Lower leg skin (tissue), 4 donors: ENCODE results near the gene GPR85. TPM values are rescaled to one million over a fixed set of nuclear protein-coding genes. Genes with fewer than 3 reads are reported as not detected.
"Not testable (repeated sequence)": the region's sequence is repeated elsewhere in the genome, so short reads cannot be mapped to it uniquely, and the experiment has no call there.

Experiments used
- DNase-seq, 2 donors: peaks; one replicate each; pipeline ENCODE4 v3.0.0-alpha.2; 2019; ENCODE audit warnings: low spot score in 2 of 2
- H3K4me3 ChIP-seq: fragments of 200-600 bp; sonication (generic); 2 replicates; pipeline ENCODE4 v1.5.1; 2017; ENCODE audit warnings: mild to moderate bottlenecking, low read depth; ENCODE audit not compliant: poor library complexity, severe bottlenecking
- POLR2A ChIP-seq, 2 donors: fragments of 450-650 bp; IDR thresholded peaks; one replicate each; pipeline ENCODE4 v1.6.1; 2016 to 2017; ENCODE audit warnings: antibody characterized with exemption in 2 of 2, mild to moderate bottlenecking in 1 of 2, moderate library complexity in 1 of 2
- WGBS, 2 donors: methylation state at CpG; one replicate each; pipeline ENCODE4 v1.1.5; 2018; 5-methylcytosine and 5-hydroxymethylcytosine counted together
- intact Hi-C: fragments of 100-400 bp; cut with DNase I; formaldehyde crosslinking; loops from one replicate; pipeline ENCODE4 v1.15.0; 2023; ENCODE audit warnings: low total_unique reads
- total RNA-seq, 4 donors: library from RNA; depleted of rRNA; stranded (reverse); fragments of >200 nt; gene quantifications; one replicate each; pipeline ENCODE4 v1.1.0, GENCODE V29; 2016
- TF ChIP-seq, protein P1 (sequence below), 3 donors: fragments of 450-650 bp; IDR thresholded peaks; one replicate each; pipeline ENCODE4 v1.5.1; 2016; ENCODE audit warnings: antibody characterized with exemption in 3 of 3, mild to moderate bottlenecking in 3 of 3, moderate library complexity in 2 of 3

Gene GPR85
- total RNA-seq, 4 donors from 2014 or later: 0.16 to 0.17 TPM; not detected in 2

DNA sequence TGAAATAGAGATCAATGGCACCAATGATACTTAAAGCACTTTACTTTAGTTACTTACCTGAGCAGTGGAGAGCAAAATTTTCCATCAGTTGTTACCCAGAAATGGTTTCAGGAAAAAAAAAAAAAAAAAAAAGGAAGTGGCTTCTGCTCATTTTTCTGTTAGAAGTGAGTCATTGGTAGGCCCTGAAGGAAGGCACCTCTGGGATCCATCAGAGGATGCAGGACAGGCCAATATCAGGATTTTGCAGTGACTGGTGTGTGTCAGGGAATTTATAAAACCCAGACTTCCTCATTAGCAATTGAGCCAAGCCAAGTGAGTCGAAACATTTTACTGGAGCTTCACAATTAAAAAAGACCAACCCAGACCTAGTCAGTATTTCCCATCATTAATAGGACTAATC is 34.0 kb upstream of the GPR85 start:
- DNase-seq: no peak
- no peak overlapping the region for H3K4me3 ChIP-seq
- intact Hi-C loops: no loop called here
- no peak for TF ChIP-seq POLR2A (IDR thresholded peaks at IDR 0.05)
- TF ChIP-seq, protein P1, sequence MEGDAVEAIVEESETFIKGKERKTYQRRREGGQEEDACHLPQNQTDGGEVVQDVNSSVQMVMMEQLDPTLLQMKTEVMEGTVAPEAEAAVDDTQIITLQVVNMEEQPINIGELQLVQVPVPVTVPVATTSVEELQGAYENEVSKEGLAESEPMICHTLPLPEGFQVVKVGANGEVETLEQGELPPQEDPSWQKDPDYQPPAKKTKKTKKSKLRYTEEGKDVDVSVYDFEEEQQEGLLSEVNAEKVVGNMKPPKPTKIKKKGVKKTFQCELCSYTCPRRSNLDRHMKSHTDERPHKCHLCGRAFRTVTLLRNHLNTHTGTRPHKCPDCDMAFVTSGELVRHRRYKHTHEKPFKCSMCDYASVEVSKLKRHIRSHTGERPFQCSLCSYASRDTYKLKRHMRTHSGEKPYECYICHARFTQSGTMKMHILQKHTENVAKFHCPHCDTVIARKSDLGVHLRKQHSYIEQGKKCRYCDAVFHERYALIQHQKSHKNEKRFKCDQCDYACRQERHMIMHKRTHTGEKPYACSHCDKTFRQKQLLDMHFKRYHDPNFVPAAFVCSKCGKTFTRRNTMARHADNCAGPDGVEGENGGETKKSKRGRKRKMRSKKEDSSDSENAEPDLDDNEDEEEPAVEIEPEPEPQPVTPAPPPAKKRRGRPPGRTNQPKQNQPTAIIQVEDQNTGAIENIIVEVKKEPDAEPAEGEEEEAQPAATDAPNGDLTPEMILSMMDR (IDR thresholded peaks at IDR 0.05): no peak
- 71 to 74% methylated on average over 1 of the region's 1 CpG for WGBS, 2 donors

GRCh38 chr7:113119429-113119828 is 32.8 kb upstream of the GPR85 start:
- intact Hi-C loops: no loop called here
- no peak for TF ChIP-seq POLR2A (IDR thresholded peaks at IDR 0.05)
- TF ChIP-seq, protein P1 (IDR thresholded peaks at IDR 0.05): no peak

GRCh38 chr7:113118074-113118959 is 31.7 kb upstream of the GPR85 start, which contains the start of gene SMIM30:
TSS of gene SMIM30 (minus strand) at chr7:113118554. CDS start at chr7:113117578, 976 bp downstream.
- 0 to 2% methylated on average over 29 to 35 of the region's 35 CpGs for WGBS, 2 donors
- H3K4me3 ChIP-seq: peak within 1 kb of the TSS; percentile 19
- DNase-seq: peak; percentile 93 to 98
- intact Hi-C loops: no loop called here
- TF ChIP-seq, protein P1 (IDR thresholded peaks at IDR 0.05): no peak
- TF ChIP-seq POLR2A (IDR thresholded peaks at IDR 0.05): peak in 1 of 2 donors; percentile 66

More at GRCh38 chr7:113119429-113119828, 32.8 kb upstream of the GPR85 start:
- WGBS, 2 donors: 47 to 55% methylated on average over 6 of the region's 6 CpGs
- H3K4me3 ChIP-seq: no peak overlapping the region
- DNase-seq: no peak

DNA sequence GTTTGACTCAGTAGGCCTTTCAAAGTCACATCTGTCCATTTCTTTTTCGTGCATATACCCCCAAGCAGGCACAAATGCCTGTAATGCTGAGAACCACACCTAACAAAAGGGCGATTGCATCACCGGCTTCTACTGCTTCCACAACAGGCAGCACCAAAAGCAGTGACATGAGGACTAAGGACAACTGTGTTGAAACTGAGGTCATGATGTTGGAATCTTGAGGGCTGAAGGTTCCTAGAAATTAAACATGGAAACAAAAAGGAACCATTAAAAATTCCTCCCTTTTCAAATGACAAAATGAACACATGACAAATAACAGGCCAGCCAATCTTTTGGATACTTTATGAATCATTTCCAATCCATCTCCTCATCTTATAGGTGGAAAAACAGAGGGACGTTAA is 30.7 kb upstream of the GPR85 start:
- H3K4me3 ChIP-seq, DNase-seq, intact Hi-C loops: not testable (repeated sequence)
- 74% methylated on average over 4 of the region's 4 CpGs for WGBS, 2 donors

DNA sequence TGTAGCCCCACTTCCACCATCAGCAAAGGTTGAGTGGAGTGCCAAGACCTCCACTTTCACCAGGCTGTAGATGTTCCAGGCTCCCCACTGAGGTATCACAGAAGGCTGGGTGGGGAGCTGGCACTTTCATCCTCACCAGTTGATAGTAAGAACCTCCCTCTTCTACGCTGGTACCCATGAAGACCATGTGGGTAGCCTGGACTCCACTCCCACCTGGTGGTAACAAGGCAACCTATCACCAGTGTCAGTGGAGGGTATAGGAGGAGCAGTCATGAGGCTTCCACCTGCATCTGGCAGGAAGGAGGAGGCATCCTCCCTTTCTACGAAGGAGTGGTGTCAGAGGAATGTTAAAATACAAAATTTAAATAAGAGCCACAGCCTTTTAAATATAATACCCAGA is 27.3 kb upstream of the GPR85 start:
- no peak for DNase-seq
- no peak overlapping the region for H3K4me3 ChIP-seq
- intact Hi-C loops: no loop called here
- 76 to 77% methylated on average over 2 of the region's 2 CpGs for WGBS, 2 donors
- no peak for TF ChIP-seq POLR2A (IDR thresholded peaks at IDR 0.05)
- TF ChIP-seq, protein P1 (IDR thresholded peaks at IDR 0.05): no peak

GRCh38 chr7:113109718-113110117 is 23.1 kb upstream of the GPR85 start:
- no peak overlapping the region for H3K4me3 ChIP-seq
- WGBS, 2 donors: 57 to 58% methylated on average over 1 of the region's 1 CpG
- intact Hi-C loops: no loop called here
- DNase-seq: no peak
- no peak for TF ChIP-seq POLR2A (IDR thresholded peaks at IDR 0.05)
- TF ChIP-seq, protein P1 (IDR thresholded peaks at IDR 0.05): no peak
